ENCODE data around the gene NOP9. TPM values are rescaled to one million over a fixed set of nuclear protein-coding genes. Genes with fewer than 3 reads are reported as not detected.

The NOP9 gene
- total RNA-seq, 3 donors from 2014 or later: 18.4 to 21.0 (median 19.0) TPM

- no peak overlapping the region for H3K4me3 ChIP-seq
- no peaks in the 10 kb centered on the region for H3K9me3 ChIP-seq
- intact Hi-C loops (cut with DNase I; ENCODE audit: low total_unique reads): no loop called here
- no peaks in the 10 kb centered on the region for H3K4me1 ChIP-seq
- H3K27me3 ChIP-seq: no peaks in the 10 kb centered on the region
- no peaks in the 10 kb centered on the region for H3K36me3 ChIP-seq
- no peak for DNase-seq (ENCODE audit: low spot score in 2 of 2)
- no peak overlapping the region for H3K27ac ChIP-seq
- TF ChIP-seq POLR2AphosphoS5 (IDR thresholded peaks at IDR 0.05) (no peak), POLR2A (IDR thresholded peaks at IDR 0.05) (no peak), CTCF (IDR thresholded peaks at IDR 0.05) (no peak)
Observed at GRCh38 chr14:24343795-24344660, 44.4 kb downstream of the NOP9 start.

- no peaks in the 10 kb centered on the region for H3K4me1 ChIP-seq
Observed at GRCh38 chr14:24347134-24347533, 47.5 kb downstream of the NOP9 start.

GRCh38 chr14:24348186-24348585, 48.5 kb downstream of the NOP9 start:
- Histone ChIP-seq H3K27me3 (no peaks in the 10 kb centered on the region), H3K4me1 (no peaks in the 10 kb centered on the region), H3K9me3 (no peaks in the 10 kb centered on the region), H3K27ac (no peak overlapping the region), H3K4me3 (no peak overlapping the region), H3K36me3 (no peaks in the 10 kb centered on the region)
- intact Hi-C loops (cut with DNase I; ENCODE audit: low total_unique reads): loop anchor here (5.0 kb wide), 1 partner anchor 49 kb away; the partner anchor contains the start of gene NYNRIN
- TF ChIP-seq POLR2A (IDR thresholded peaks at IDR 0.05) (no peak), CTCF (IDR thresholded peaks at IDR 0.05) (no peak)
- no peak for DNase-seq (ENCODE audit: low spot score in 2 of 2)

More at GRCh38 chr14:24347134-24347533, 47.5 kb downstream of the NOP9 start:
- Histone ChIP-seq H3K27ac (no peak overlapping the region), H3K36me3 (no peaks in the 10 kb centered on the region), H3K9me3 (no peaks in the 10 kb centered on the region), H3K4me3 (no peak overlapping the region), H3K27me3 (no peaks in the 10 kb centered on the region)
- no peak for DNase-seq (ENCODE audit: low spot score in 2 of 2)
- intact Hi-C loops (cut with DNase I; ENCODE audit: low total_unique reads): loop anchor here (5.0 kb wide), 1 partner anchor 50 kb away; the partner anchor contains the start of gene NYNRIN
- TF ChIP-seq CTCF (IDR thresholded peaks at IDR 0.05) (no peak), POLR2A (IDR thresholded peaks at IDR 0.05) (no peak), POLR2AphosphoS5 (IDR thresholded peaks at IDR 0.05) (no peak)

- intact Hi-C loops (cut with DNase I; ENCODE audit: low total_unique reads): loop anchor here (5.0 kb wide), 2 partner anchors 48 to 787 kb away; partner anchors contain the start of gene NYNRIN
- Histone ChIP-seq H3K27me3 (no peaks in the 10 kb centered on the region), H3K27ac (no peak overlapping the region), H3K9me3 (no peaks in the 10 kb centered on the region), H3K4me3 (no peak overlapping the region), H3K4me1 (no peaks in the 10 kb centered on the region), H3K36me3 (no peaks in the 10 kb centered on the region)
- no peak for TF ChIP-seq POLR2A (IDR thresholded peaks at IDR 0.05)
- no peak for TF ChIP-seq POLR2AphosphoS5 (IDR thresholded peaks at IDR 0.05)
- no peak for TF ChIP-seq CTCF (IDR thresholded peaks at IDR 0.05)
- DNase-seq (ENCODE audit: low spot score in 2 of 2): no peak
Observed at GRCh38 chr14:24349742-24350141, 50.1 kb downstream of the NOP9 start.

GRCh38 chr14:24351517-24351916, 51.9 kb downstream of the NOP9 start:
- Histone ChIP-seq H3K9me3 (no peaks in the 10 kb centered on the region), H3K4me1 (no peaks in the 10 kb centered on the region), H3K27me3 (no peaks in the 10 kb centered on the region), H3K27ac (no peak overlapping the region), H3K36me3 (no peaks in the 10 kb centered on the region), H3K4me3 (no peak overlapping the region)
- no peak for DNase-seq (ENCODE audit: low spot score in 2 of 2)
- TF ChIP-seq POLR2AphosphoS5 (IDR thresholded peaks at IDR 0.05): no peak
- no peak for TF ChIP-seq CTCF (IDR thresholded peaks at IDR 0.05)
- TF ChIP-seq POLR2A (IDR thresholded peaks at IDR 0.05): no peak
- intact Hi-C loops (cut with DNase I; ENCODE audit: low total_unique reads): loop anchor here (5.0 kb wide), 1 partner anchor 789 kb away; no protein-coding TSS in a partner anchor
